ENCODE measurements around the gene IARS1. TPM values are rescaled to one million over a fixed set of nuclear protein-coding genes. Genes with fewer than 3 reads are reported as not detected.

IARS1 gene
- total and polyA plus RNA-seq, 2 donors (not counting 3 experiments of a cell fraction or from before 2014, with no cell fraction given) = 32.8 to 132 TPM

- Histone ChIP-seq H2AFZ (ENCODE audit: low read depth, low read length) (no peak overlapping the region), H3K27me3 (ENCODE audit: control insufficient read depth in 2 of 2, insufficient read depth in 2 of 2, low read length in 2 of 2) (no peaks in the 10 kb centered on the region), H4K20me1 (replicated peaks; ENCODE audit: control insufficient read depth, extremely low read depth, insufficient read depth, low read length) (no peaks in the 10 kb centered on the region), H3K4me2 (ENCODE audit: insufficient read depth, low read length) (peak overlapping the region; percentile 97), H3K79me2 (ENCODE audit: control insufficient read depth, insufficient read depth, low read length) (peaks cover 53% of the 10 kb centered on the region), H3K4me3 (replicated peaks in 1 of 3; ENCODE audit: insufficient read depth in 1 of 3, low read depth in 1 of 3, low read length in 3 of 3) (peak overlapping the region; percentile 76 to 98 (median 78)), H3K9me1 (replicated peaks; ENCODE audit: control insufficient read depth, extremely low read depth, insufficient read depth, low read length) (no peaks in the 10 kb centered on the region), H3K9me3 (replicated peaks; ENCODE audit: control insufficient read depth, insufficient read depth, low read length) (no peaks in the 10 kb centered on the region), H3K4me1 (ENCODE audit: control insufficient read depth, extremely low read depth, insufficient read depth, low read length) (peaks cover 23% of the 10 kb centered on the region), H3K9ac (replicated peaks; ENCODE audit: extremely low read depth, insufficient read depth, low read length) (peak overlapping the region; percentile 92), H3K36me3 (ENCODE audit: control insufficient read depth in 2 of 2, extremely low read depth in 1 of 2, insufficient read depth in 2 of 2, low read length in 2 of 2) (peaks cover 2 to 6% of the 10 kb centered on the region in 2 experiments), H3K27ac (ENCODE audit: insufficient read depth, low read depth, low read length) (peak overlapping the region; percentile 64)
- no peak for TF ChIP-seq GATA2 (IDR thresholded peaks at IDR 0.05; ENCODE audit: insufficient read depth, insufficient read length, low read depth, low read length)
- TF ChIP-seq MAX (IDR thresholded peaks at IDR 0.05; ENCODE audit: insufficient read depth, insufficient read length) = no peak
- TF ChIP-seq JUN (IDR thresholded peaks at IDR 0.05; ENCODE audit: borderline replicate concordance, insufficient read depth, insufficient read length, low read depth) = no peak
- no peak for TF ChIP-seq FOS (IDR thresholded peaks at IDR 0.05; ENCODE audit: borderline replicate concordance, insufficient read depth, low read length)
- TF ChIP-seq CTCF (IDR thresholded peaks at IDR 0.05; ENCODE audit: extremely low read depth in 1 of 2, insufficient read depth in 1 of 2, low read depth in 1 of 2, low read length in 2 of 2) = no peak
- no peak for TF ChIP-seq MYC (IDR thresholded peaks at IDR 0.05; ENCODE audit: low read depth, low read length)
- TF ChIP-seq EZH2 (IDR thresholded peaks at IDR 0.05; ENCODE audit: borderline replicate concordance, low read depth, low read length, severe bottlenecking) = no peak
- no peak for TF ChIP-seq POLR2A (IDR thresholded peaks at IDR 0.05; ENCODE audit: low read depth, low read length)
- TF ChIP-seq POLR2AphosphoS5 (IDR thresholded peaks at IDR 0.05; ENCODE audit: insufficient read depth, low read depth, low read length) = no peak
- TSS peak; percentile 74 for BruUV-seq (replicated peaks)
- ChIA-PET POLR2A (no interaction called here), CTCF (no interaction called here)
- FAIRE-seq (no peak), DNase-seq (ENCODE audit: low read depth, low spot score) (peak; percentile 23)
- dilution Hi-C loops (cut with MboI; ENCODE audit: extremely low pct_ligation_motif_present, low sequenced_read_pairs) (no loop called here), intact Hi-C loops (cut with micrococcal nuclease) (loop anchor here (1.0 to 10.0 kb wide), 5 partner anchors 32 to 412 kb away; partner anchors contain the start of genes CENPP and NOL8)
These were observed 482 bp downstream of the IARS1 start for GRCh38 chr9:92293075-92293354.
